ENCODE measurements around the gene SENP2. TPM values are rescaled to one million over a fixed set of nuclear protein-coding genes. Genes with fewer than 3 reads are reported as not detected.

The SENP2 gene
- total and polyA plus RNA-seq, 2 experiments from 2014 or later = 29.2 to 80.3 TPM

GRCh38 chr3:185561374-185561943 is 24.6 kb upstream of the SENP2 start:
- ATAC-seq (peak; percentile 12), DNase-seq (ENCODE audit: low spot score) (peak; percentile 19)
- Histone ChIP-seq H3K27ac (ENCODE audit: low read depth) (peak overlapping the region; percentile 94; the same call in 1 of the 2 replicates), H3K4me1 (ENCODE audit: insufficient read depth) (peaks cover 32% of the 10 kb centered on the region), H4K20me1 (replicated peaks; ENCODE audit: insufficient read depth) (no peaks in the 10 kb centered on the region), H3K4me2 (peak overlapping the region; percentile 46), H3K36me3 (ENCODE audit: insufficient read depth) (no peaks in the 10 kb centered on the region), H3K79me2 (replicated peaks; ENCODE audit: insufficient read depth) (no peaks in the 10 kb centered on the region), H3K4me3 (0 out of 2 replicates have a peak overlapping the region, but pooled peaks have one; percentile 10), H2AFZ (peak overlapping the region; percentile 78; the same call in 1 of the 2 replicates), H3F3A (replicated peaks; ENCODE audit: low read depth) (0 out of 2 replicates have a peak, but pooled peaks cover 4% of the 10 kb centered on the region), H3K27me3 (ENCODE audit: insufficient read depth) (no peaks in the 10 kb centered on the region), H3K9me2 (ENCODE audit: insufficient read depth) (no peaks in the 10 kb centered on the region)
- Mint-ChIP-seq H3K27me3 (ENCODE audit: insufficient read depth, low read depth, poor library complexity) (peaks cover 6% of the 10 kb centered on the region), H3K4me1 (peaks cover 38% of the 10 kb centered on the region), H3K36me3 (ENCODE audit: low read depth) (no peaks in the 10 kb centered on the region), H3K27ac (no peak overlapping the region), H3K4me3 (no peak overlapping the region), H3K9me3 (no peaks in the 10 kb centered on the region)
- TF ChIP-seq ZNF114 (CRISPR knock-in tag; IDR thresholded peaks at IDR 0.05) (no peak), ETS1 (IDR thresholded peaks at IDR 0.05) (no peak), NANOG (IDR thresholded peaks at IDR 0.05; ENCODE audit: borderline replicate concordance) (no peak), ZNF462 (CRISPR knock-in tag; IDR thresholded peaks at IDR 0.05) (no peak), EZH2 (IDR thresholded peaks at IDR 0.05; ENCODE audit: low read depth, unreplicated experiment) (no peak), REST (IDR thresholded peaks at IDR 0.05; ENCODE audit: unreplicated experiment) (no peak), JUNB (IDR thresholded peaks at IDR 0.05; ENCODE audit: unreplicated experiment) (no peak), EZH2phosphoT487 (IDR thresholded peaks at IDR 0.05; ENCODE audit: unreplicated experiment) (no peak), STAT1 (IDR thresholded peaks at IDR 0.05; ENCODE audit: unreplicated experiment) (no peak), POLR2AphosphoS5 (IDR thresholded peaks at IDR 0.05; ENCODE audit: low read depth) (no peak), CREB1 (CRISPR knock-in tag; IDR thresholded peaks at IDR 0.05; ENCODE audit: low read depth) (no peak), CTCF (conservative IDR thresholded peaks at IDR 0.05; ENCODE audit: low read depth in 2 of 2) (no peak)

All from GM23338 (cell line).